DND-41 (cell line): ENCODE data around the gene TRAF2.

Experiments
- ATAC-seq: fragments of 200-7000 bp; cut with Tn5 transposase; 3 replicates; pipeline ENCODE4 v1.9.1; 2021; ENCODE audit warnings: low read depth; ENCODE audit not compliant: insufficient read depth
- DNase-seq: peaks from one replicate; pipeline ENCODE4 v3.0.0-alpha.2; 2020
- H2AFZ ChIP-seq: 2 replicates; pipeline ENCODE4 v1.6.0; 2012; ENCODE audit warnings: low read depth, low read length
- H3K27ac ChIP-seq: 2 replicates; pipeline ENCODE4 v1.5.1; 2012; ENCODE audit warnings: low read length, inconsistent platforms
- H3K27me3 ChIP-seq: fragments of 200-600 bp; sonication (generic); 2 replicates; pipeline ENCODE4 v1.6.0; 2012; ENCODE audit warnings: low read length, mild to moderate bottlenecking, inconsistent platforms; ENCODE audit not compliant: insufficient read depth, poor library complexity
- H3K36me3 ChIP-seq: 2 replicates; pipeline ENCODE4 v1.5.1; 2012; ENCODE audit warnings: low read length, inconsistent platforms; ENCODE audit not compliant: insufficient read depth
- H3K4me1 ChIP-seq: 2 replicates; pipeline ENCODE4 v1.5.1; 2012; ENCODE audit warnings: mild to moderate bottlenecking, low read length; ENCODE audit not compliant: insufficient read depth
- H3K4me2 ChIP-seq: 2 replicates; pipeline ENCODE4 v1.6.0; 2012; ENCODE audit warnings: mild to moderate bottlenecking, moderate library complexity, low read length, inconsistent platforms; ENCODE audit not compliant: insufficient read depth
- H3K4me3 ChIP-seq, 2 experiments: fragments of 200-600 bp in 1 of 2; shearing (Covaris generic) in 1 of 2; 2 replicates each; pipeline ENCODE4 v1.5.1; 2012 to 2016; ENCODE audit warnings: inconsistent platforms in 2 of 2, low read length in 2 of 2, mild to moderate bottlenecking in 2 of 2, low read depth in 1 of 2, moderate library complexity in 1 of 2
- H3K79me2 ChIP-seq: 2 replicates; pipeline ENCODE4 v1.6.0; 2012; ENCODE audit warnings: low read length, inconsistent platforms; ENCODE audit not compliant: insufficient read depth
- H3K9ac ChIP-seq: 2 replicates; pipeline ENCODE4 v1.6.0; 2012; ENCODE audit warnings: low read depth, mild to moderate bottlenecking, inconsistent platforms, low read length, moderate library complexity
- H3K9me3 ChIP-seq: 2 replicates; pipeline ENCODE4 v1.5.1; 2012; ENCODE audit warnings: low read length, moderate library complexity, mild to moderate bottlenecking, inconsistent platforms; ENCODE audit not compliant: insufficient read depth, severe bottlenecking
- H4K20me1 ChIP-seq: 2 replicates; pipeline ENCODE4 v1.6.0; 2012; ENCODE audit warnings: low read length; ENCODE audit not compliant: insufficient read depth
- CTCF ChIP-seq: IDR thresholded peaks from 2 replicates; pipeline ENCODE4 v1.5.1; 2012; ENCODE audit warnings: borderline replicate concordance, low read length, moderate library complexity, mild to moderate bottlenecking; ENCODE audit not compliant: poor library complexity, severe bottlenecking; ENCODE audit errors: extremely low read depth
- EZH2 ChIP-seq: IDR thresholded peaks from 3 replicates; pipeline ENCODE4 v1.6.1; 2012; ENCODE audit warnings: borderline replicate concordance, low read depth, mild to moderate bottlenecking, moderate library complexity, low read length, inconsistent platforms; ENCODE audit not compliant: severe bottlenecking

The TRAF2 gene

GRCh38 chr9:136969150-136969549, 82.8 kb downstream of the TRAF2 start:
- Histone ChIP-seq H3K4me3 (no peak overlapping the region), H3K27me3 (peaks cover 8% of the 10 kb centered on the region), H2AFZ (no peak overlapping the region), H4K20me1 (no peaks in the 10 kb centered on the region), H3K4me1 (peaks cover 9% of the 10 kb centered on the region), H3K9me3 (no peaks in the 10 kb centered on the region), H3K4me2 (no peak overlapping the region), H3K36me3 (no peaks in the 10 kb centered on the region), H3K27ac (no peak overlapping the region), H3K79me2 (no peaks in the 10 kb centered on the region), H3K9ac (no peak overlapping the region)
- ATAC-seq, result no peak
- TF ChIP-seq CTCF (no peak), EZH2 (no peak)
- DNase-seq, result no peak

GRCh38 chr9:136969774-136970173, 83.5 kb downstream of the TRAF2 start:
- Histone ChIP-seq H3K4me2 (no peak overlapping the region), H3K79me2 (no peaks in the 10 kb centered on the region), H2AFZ (no peak overlapping the region), H4K20me1 (no peaks in the 10 kb centered on the region), H3K4me3 (no peak overlapping the region), H3K9me3 (no peaks in the 10 kb centered on the region), H3K4me1 (peaks cover 9% of the 10 kb centered on the region), H3K27me3 (peaks cover 8% of the 10 kb centered on the region), H3K27ac (no peak overlapping the region), H3K9ac (no peak overlapping the region), H3K36me3 (no peaks in the 10 kb centered on the region)
- DNase-seq (no peak), ATAC-seq (no peak)
- TF ChIP-seq CTCF (no peak), EZH2 (no peak)

GRCh38 chr9:136970361-136970760, 84.0 kb downstream of the TRAF2 start:
- H3K27me3 ChIP-seq, result peaks cover 8% of the 10 kb centered on the region
- no peaks in the 10 kb centered on the region for H3K36me3 ChIP-seq
- no peak overlapping the region for H2AFZ ChIP-seq
- H3K4me3 ChIP-seq, result no peak overlapping the region
- H3K79me2 ChIP-seq, result no peaks in the 10 kb centered on the region
- no peak overlapping the region for H3K9ac ChIP-seq
- no peak for ATAC-seq
- DNase-seq, result no peak
- TF ChIP-seq CTCF (no peak), EZH2 (no peak)
- H4K20me1 ChIP-seq, result no peaks in the 10 kb centered on the region
- peaks cover 9% of the 10 kb centered on the region for H3K4me1 ChIP-seq
- H3K27ac ChIP-seq, result no peak overlapping the region
- H3K4me2 ChIP-seq, result no peak overlapping the region
- H3K9me3 ChIP-seq, result no peaks in the 10 kb centered on the region

GRCh38 chr9:136971746-136972145, 85.4 kb downstream of the TRAF2 start:
- Histone ChIP-seq H3K9me3 (no peaks in the 10 kb centered on the region), H4K20me1 (no peaks in the 10 kb centered on the region), H3K4me3 (no peak overlapping the region), H3K27ac (no peak overlapping the region), H3K4me1 (no peaks in the 10 kb centered on the region), H3K36me3 (no peaks in the 10 kb centered on the region), H3K79me2 (no peaks in the 10 kb centered on the region), H2AFZ (no peak overlapping the region), H3K27me3 (no peaks in the 10 kb centered on the region), H3K9ac (no peak overlapping the region), H3K4me2 (no peak overlapping the region)
- ATAC-seq, result no peak
- no peak for DNase-seq
- TF ChIP-seq CTCF, result no peak
- no peak for TF ChIP-seq EZH2
